Retinal pigment epithelial cell (primary cell): Measurements from ENCODE around the gene TNIK.

Source experiments
- DNase-seq: peaks from one replicate; pipeline ENCODE4 v3.0.0-alpha.2; 2010; ENCODE audit warnings: low read depth
- H3K4me3 ChIP-seq: 2 replicates; pipeline ENCODE4 v1.5.1; 2011; ENCODE audit warnings: mild to moderate bottlenecking, low read length, control low read depth, moderate library complexity
- TF ChIP-seq, protein P1 (sequence below): conservative IDR thresholded peaks from 2 replicates; pipeline ENCODE4 v1.5.1; 2011; ENCODE audit warnings: low read depth, low read length, control low read depth, inconsistent platforms

The TNIK gene

DNA sequence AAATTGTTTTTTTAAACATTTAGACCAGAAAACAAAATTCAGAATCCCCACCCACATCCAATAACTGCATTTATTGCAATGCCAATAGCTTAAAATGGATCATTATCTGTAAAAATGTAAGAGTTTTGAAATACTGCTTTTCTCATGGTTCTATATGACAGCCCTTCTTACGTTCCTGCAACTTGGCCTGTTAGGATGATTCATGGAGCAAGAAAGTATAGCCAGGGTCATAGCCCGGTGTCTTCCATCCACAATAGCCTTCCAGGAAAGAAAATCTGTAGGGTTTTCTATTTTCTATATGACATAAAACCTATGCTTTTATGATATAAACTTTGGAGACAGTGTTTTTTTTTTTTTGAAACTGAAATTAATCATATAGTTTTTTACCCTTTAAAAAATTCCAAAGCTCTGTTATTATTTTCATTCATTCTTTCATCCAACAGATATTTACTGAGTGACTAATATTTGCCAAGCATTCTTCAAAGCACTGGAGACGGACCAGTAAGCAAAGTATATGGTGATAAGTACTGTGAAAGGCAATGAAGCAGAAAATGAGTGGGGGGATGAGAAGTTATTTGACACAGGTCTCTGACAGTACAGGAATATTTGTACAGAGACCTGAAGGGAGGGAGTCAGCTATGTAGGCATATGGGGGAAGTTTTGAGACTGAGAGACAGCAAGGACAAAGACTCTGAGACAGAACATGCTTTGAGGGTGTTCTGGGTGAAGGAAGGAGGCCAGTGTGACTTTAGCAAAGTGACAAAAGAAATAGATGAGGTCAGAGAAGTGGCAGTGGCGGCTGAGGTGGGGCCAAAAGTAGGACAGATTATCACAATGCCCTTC lies 404.6 kb downstream of the TNIK start:
- TF ChIP-seq, protein P1, sequence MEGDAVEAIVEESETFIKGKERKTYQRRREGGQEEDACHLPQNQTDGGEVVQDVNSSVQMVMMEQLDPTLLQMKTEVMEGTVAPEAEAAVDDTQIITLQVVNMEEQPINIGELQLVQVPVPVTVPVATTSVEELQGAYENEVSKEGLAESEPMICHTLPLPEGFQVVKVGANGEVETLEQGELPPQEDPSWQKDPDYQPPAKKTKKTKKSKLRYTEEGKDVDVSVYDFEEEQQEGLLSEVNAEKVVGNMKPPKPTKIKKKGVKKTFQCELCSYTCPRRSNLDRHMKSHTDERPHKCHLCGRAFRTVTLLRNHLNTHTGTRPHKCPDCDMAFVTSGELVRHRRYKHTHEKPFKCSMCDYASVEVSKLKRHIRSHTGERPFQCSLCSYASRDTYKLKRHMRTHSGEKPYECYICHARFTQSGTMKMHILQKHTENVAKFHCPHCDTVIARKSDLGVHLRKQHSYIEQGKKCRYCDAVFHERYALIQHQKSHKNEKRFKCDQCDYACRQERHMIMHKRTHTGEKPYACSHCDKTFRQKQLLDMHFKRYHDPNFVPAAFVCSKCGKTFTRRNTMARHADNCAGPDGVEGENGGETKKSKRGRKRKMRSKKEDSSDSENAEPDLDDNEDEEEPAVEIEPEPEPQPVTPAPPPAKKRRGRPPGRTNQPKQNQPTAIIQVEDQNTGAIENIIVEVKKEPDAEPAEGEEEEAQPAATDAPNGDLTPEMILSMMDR = no peak
- no peak for DNase-seq
- no peak overlapping the region for H3K4me3 ChIP-seq

DNA sequence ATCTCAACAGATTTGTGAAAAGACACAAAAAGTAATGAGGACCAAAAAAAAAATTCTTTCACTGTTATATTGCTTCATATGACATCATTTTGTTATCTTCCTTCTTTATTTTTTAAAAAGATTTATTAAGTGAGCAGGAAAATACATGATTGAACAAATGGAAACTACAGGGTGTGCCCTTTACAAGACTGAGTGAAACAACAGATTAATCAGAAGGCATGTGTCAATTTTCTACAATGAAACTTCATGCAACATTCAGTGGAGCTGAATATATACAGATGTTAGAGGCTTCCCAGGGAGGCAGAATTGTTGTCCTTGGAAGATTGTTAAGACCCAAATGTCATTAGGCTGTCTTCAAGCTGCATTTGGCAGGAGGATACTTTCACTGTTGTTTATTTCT lies 405.3 kb downstream of the TNIK start:
- no peak overlapping the region for H3K4me3 ChIP-seq
- no peak for DNase-seq
- TF ChIP-seq, protein P1 = no peak

DNA sequence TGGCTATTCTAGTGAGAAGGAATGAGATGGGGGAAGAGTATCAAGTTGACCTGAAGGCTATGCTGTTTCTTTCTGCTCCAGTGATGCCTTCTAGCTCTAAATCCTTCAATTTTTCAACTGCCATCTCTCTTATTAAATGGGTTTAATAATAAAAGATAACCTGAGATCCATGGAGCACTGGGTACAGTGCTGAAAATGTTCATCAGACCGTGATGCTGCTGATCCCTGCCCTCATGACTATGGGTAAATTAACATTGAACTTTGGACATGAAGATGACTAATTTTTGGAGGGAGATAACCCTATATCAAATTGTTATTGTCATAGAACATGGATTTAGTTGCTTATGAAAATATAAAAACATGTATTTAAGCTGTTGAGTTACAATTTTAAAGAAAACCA lies 406.0 kb downstream of the TNIK start:
- TF ChIP-seq, protein P1 = no peak
- H3K4me3 ChIP-seq = no peak overlapping the region
- no peak for DNase-seq

DNA sequence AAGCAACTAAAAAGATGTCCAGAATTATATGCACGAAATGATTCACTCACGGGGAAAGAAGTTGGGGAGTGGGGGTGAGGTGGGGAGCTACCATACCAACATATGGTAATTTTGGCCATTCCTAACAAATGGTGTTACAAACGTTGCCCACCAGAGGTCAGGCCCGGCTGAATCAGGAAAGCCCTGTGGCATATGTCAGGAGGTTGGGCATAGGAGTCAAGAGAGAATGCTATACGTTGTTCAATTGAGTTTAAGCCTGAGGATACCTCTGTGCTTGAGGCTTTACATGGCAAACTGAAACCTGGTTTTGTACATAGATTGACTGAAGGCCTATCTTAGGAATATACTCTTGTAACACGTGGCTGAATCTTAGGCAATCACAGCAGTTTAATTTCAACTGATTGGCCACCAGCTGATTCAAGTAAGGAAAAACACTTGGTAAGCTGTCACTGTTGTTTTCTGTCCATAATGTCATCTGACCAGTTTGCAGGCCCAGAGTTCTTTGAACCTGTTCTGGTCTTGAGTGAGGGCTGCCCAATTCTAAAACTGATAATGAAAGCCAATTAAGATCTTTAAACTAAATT lies 410.3 kb downstream of the TNIK start:
- TF ChIP-seq, protein P1 = peak; percentile 77
- DNase-seq = no peak

DNA sequence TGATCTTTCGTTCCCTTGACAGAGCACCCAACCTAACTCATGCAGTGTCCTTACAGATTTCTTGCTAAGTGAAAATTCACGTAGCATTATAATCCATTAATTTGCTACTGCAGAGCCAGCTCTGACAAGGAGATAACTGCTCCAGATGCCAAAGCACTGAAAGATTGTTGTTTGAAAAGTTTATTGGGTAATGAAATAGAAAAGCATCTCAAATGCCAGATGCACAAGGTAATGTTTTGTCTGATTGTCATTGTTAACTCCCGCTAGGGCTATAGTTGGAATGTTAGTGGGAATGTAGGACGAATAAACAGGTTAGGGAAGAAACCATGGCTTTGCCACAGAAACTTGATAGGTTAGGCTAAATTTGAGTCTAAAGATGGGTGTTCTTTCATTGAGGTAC lies 413.4 kb downstream of the TNIK start:
- TF ChIP-seq, protein P1 = no peak
- no peak for DNase-seq
- no peak overlapping the region for H3K4me3 ChIP-seq

More for the DNA sequence above, 410.3 kb downstream of the TNIK start:
- no peak overlapping the region for H3K4me3 ChIP-seq

DNA sequence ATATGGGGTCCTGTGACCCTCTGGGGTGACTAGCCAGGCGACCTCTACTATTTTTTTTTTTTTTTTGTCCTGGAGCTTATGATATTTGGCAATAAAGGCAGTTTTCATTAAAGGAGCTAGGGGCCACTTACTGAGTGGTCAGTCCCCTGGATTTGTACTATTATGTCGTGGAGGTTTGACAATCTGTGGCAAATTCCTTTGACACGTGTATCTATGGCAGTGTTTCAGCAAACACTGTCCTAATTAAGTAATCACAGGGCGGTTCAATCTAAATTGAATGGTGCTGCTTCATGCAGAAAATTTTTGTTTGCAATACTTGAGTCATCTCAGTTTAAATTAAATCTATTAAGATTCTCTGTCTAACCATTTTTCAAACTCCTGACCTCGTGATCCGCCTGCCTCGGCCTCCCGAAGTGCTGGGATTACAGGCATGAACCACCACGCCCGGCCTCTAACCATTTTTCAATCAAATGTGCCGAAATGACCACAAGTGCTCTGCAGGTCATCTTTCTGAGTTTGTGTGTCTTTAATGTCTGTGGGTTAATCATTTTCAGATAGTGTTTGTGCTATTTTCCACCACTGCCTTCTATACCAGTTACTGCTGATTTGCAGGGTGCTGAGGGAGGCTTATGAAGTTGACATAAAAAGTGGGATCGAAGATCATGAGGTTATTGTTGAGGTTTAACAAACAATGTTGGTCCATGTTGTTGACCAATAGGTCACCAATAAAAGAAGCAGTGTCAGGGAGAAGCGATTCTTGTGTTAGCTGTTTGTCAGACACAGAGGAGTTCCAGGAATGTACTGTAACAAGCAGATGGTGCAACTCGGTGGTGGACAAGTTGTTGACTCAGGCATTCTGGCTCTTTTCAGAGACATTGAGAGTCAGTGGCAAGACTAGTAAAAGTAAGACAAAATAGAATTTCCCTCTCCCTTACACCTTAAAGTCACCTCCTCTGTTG lies 415.1 kb downstream of the TNIK start:
- no peak overlapping the region for H3K4me3 ChIP-seq
- DNase-seq = peak; percentile 21
- TF ChIP-seq, protein P1 = no peak
